Measurements from ENCODE around the gene PMF1.

PMF1 gene

GRCh38 chr1:156236164-156236563 lies 23.4 kb downstream of the PMF1 start:
- no peak for DNase-seq (ENCODE audit: low spot score)

- no peak for DNase-seq (ENCODE audit: low spot score)
Observed at GRCh38 chr1:156238248-156238647, 25.4 kb downstream of the PMF1 start.

GRCh38 chr1:156241311-156241811 lies 28.6 kb downstream of the PMF1 start:
- no peak for DNase-seq (ENCODE audit: low spot score)

- no peak for DNase-seq (ENCODE audit: low spot score)
Observed at GRCh38 chr1:156241926-156242325, 29.1 kb downstream of the PMF1 start, which contains the start of gene BGLAP. TSS of gene BGLAP (plus strand) at chr1:156242184. CDS start at chr1:156242232, 48 bp downstream.

GRCh38 chr1:156242738-156243137 lies 29.9 kb downstream of the PMF1 start:
- DNase-seq (ENCODE audit: low spot score): no peak

- DNase-seq (ENCODE audit: low spot score): no peak
Observed at GRCh38 chr1:156244126-156244525, 31.3 kb downstream of the PMF1 start.

- DNase-seq (ENCODE audit: low spot score): no peak
Observed at GRCh38 chr1:156244712-156245111, 31.9 kb downstream of the PMF1 start.

- DNase-seq (ENCODE audit: low spot score): peak; percentile 34
Observed at GRCh38 chr1:156245451-156246232, 32.8 kb downstream of the PMF1 start.

- DNase-seq (ENCODE audit: low spot score): no peak
Observed at GRCh38 chr1:156246241-156246780, 33.5 kb downstream of the PMF1 start.

- DNase-seq (ENCODE audit: low spot score): no peak
Observed at GRCh38 chr1:156246781-156247459, 34.1 kb downstream of the PMF1 start.

- no peak for DNase-seq (ENCODE audit: low spot score)
Observed at GRCh38 chr1:156247460-156248322, 34.9 kb downstream of the PMF1 start, which contains the start of gene PAQR6. TSS of gene PAQR6 (minus strand) at chr1:156248056. CDS start at chr1:156246731, 1,325 bp downstream.

GRCh38 chr1:156248323-156248683 lies 35.5 kb downstream of the PMF1 start:
- no peak for DNase-seq (ENCODE audit: low spot score)

GRCh38 chr1:156249593-156249992 lies 36.8 kb downstream of the PMF1 start:
- DNase-seq (ENCODE audit: low spot score): no peak

- no peak for DNase-seq (ENCODE audit: low spot score)
Observed at GRCh38 chr1:156251527-156251926, 38.7 kb downstream of the PMF1 start.

- no peak for DNase-seq (ENCODE audit: low spot score)
Observed at GRCh38 chr1:156253634-156254033, 40.8 kb downstream of the PMF1 start.

GRCh38 chr1:156257711-156258110 lies 44.9 kb downstream of the PMF1 start:
- no peak for DNase-seq (ENCODE audit: low spot score)

- DNase-seq (ENCODE audit: low spot score): no peak
Observed at GRCh38 chr1:156258859-156259258, 46.1 kb downstream of the PMF1 start.

GRCh38 chr1:156259805-156260204 lies 47.0 kb downstream of the PMF1 start:
- DNase-seq (ENCODE audit: low spot score): no peak

GRCh38 chr1:156260896-156261295 lies 48.1 kb downstream of the PMF1 start:
- DNase-seq (ENCODE audit: low spot score): no peak

GRCh38 chr1:156262461-156263287 lies 49.9 kb downstream of the PMF1 start:
- no peak for DNase-seq (ENCODE audit: low spot score)

GRCh38 chr1:156263288-156263655 lies 50.5 kb downstream of the PMF1 start:
- DNase-seq (ENCODE audit: low spot score): no peak
